Ovary (tissue), 9 donors: ENCODE data around the gene TP53BP2. TPM values are rescaled to one million over a fixed set of nuclear protein-coding genes. Genes with fewer than 3 reads are reported as not detected.

Experiments used
- DNase-seq, 5 donors: peaks; one replicate each; pipeline ENCODE4 v3.0.0-alpha.2; 2019 to 2020
- H3K27ac ChIP-seq, 2 donors: fragments of 200-600 bp; one replicate each; pipeline versions ENCODE4 v1.5.1 to v1.8.0; 2019 to 2022
- H3K27me3 ChIP-seq: fragments of 200-600 bp; one replicate; pipeline ENCODE4 v1.8.0; 2022
- H3K36me3 ChIP-seq: fragments of 200-600 bp; sonication (generic); one replicate; pipeline ENCODE4 v1.5.1; 2019
- H3K4me1 ChIP-seq: one replicate; pipeline ENCODE4 v1.8.1; 2013; ENCODE audit warnings: mild to moderate bottlenecking, moderate library complexity; ENCODE audit not compliant: insufficient read depth
- H3K4me3 ChIP-seq: fragments of 200-600 bp; sonication (generic); one replicate; pipeline ENCODE4 v1.5.1; 2017
- H3K9me3 ChIP-seq, 2 donors: fragments of 200-600 bp in 1 of 2; sonication (generic) in 1 of 2; one replicate each; pipeline versions ENCODE4 v1.5.1 to v1.8.1; 2013 to 2019; ENCODE audit warnings: mild to moderate bottlenecking in 1 of 2, moderate library complexity in 1 of 2
- EP300 ChIP-seq: sonication (generic); formaldehyde crosslinking; IDR thresholded peaks from one replicate; pipeline ENCODE4 v1.6.1; 2017; ENCODE audit warnings: antibody characterized with exemption
- POLR2A ChIP-seq: fragments of 450-650 bp; IDR thresholded peaks from one replicate; pipeline ENCODE4 v1.6.1; 2017; ENCODE audit warnings: antibody characterized with exemption, mild to moderate bottlenecking, moderate library complexity
- WGBS, 3 donors: extraction: QIAGEN DNeasy Blood & Tissue Kit in 1 of 3; methylation state at CpG; one replicate each; pipeline versions ENCODE4 v1.1.5 to v1.1.7; 2013 to 2017; 5-methylcytosine and 5-hydroxymethylcytosine counted together
- intact Hi-C, 4 donors: fragments of 100-400 bp; cut with DNase I; formaldehyde crosslinking; loops; one replicate each; pipeline versions ENCODE4 v1.11.0 to v1.15.1; 2022 to 2023
- polyA plus RNA-seq, 2 donors: library from polyadenylated mRNA; stranded (reverse); fragments of 200-250 nt in 1 of 2; fragments of 350-450 nt in 1 of 2; fragmentation: Illumina TruSeq in 1 of 2; extraction: RNeasy Lipid Tissue Mini Kit (QIAGEN cat#74804) in 1 of 2; gene quantifications; one replicate each; pipeline ENCODE4 v1.2.3, GENCODE V29; 2013 to 2014
- total RNA-seq, 7 donors: library from RNA; depleted of rRNA in 2 of 7; stranded (reverse); fragments of >200 nt in 2 of 7; fragmentation: NEBNext Ultra II Directional in 3 of 7; extraction: Animal tissue kit (Norgen Biotek cat#: 25700) in 3 of 7; gene quantifications; one replicate each; pipeline versions ENCODE4 v1.1.0 to v1.2.4, GENCODE V29; 2016 to 2023
- TF ChIP-seq, protein P1 (sequence below), 3 donors: fragments of 450-650 bp in 2 of 3; fragments of 200-600 bp in 1 of 3; IDR thresholded peaks; one replicate each; pipeline versions ENCODE4 v1.5.1 to v1.8.0; 2016 to 2022; ENCODE audit warnings: antibody characterized with exemption in 3 of 3, mild to moderate bottlenecking in 1 of 3
- donor health status: DM: no; HTN: no; CAD: no; lungs with moderate emphysema.
- donor health status: DM: no; HTN: no; CAD: no.
- donor health status: Bipolar disorder and iron deficiency.
- donor health status: DM: yes; HTN: yes; CAD: no.
- donor health status: DM: no; HTN: no; CAD: no.
- donor health status: DM: yes; HTN: yes; CAD: no.

The TP53BP2 gene
- total and polyA plus RNA-seq, 9 donors = 12.4 to 43.6 (median 36.8) TPM

GRCh38 chr1:223780949-223781348, 64.8 kb downstream of the TP53BP2 start:
- H3K4me1 ChIP-seq = peaks cover 3% of the 10 kb centered on the region
- no peak overlapping the region for H3K27ac ChIP-seq
- H3K9me3 ChIP-seq = no peaks in the 10 kb centered on the region
- WGBS, 3 donors = 81 to 83% (median 83%) methylated on average over 6 of the region's 6 CpGs
- TF ChIP-seq, protein P1, sequence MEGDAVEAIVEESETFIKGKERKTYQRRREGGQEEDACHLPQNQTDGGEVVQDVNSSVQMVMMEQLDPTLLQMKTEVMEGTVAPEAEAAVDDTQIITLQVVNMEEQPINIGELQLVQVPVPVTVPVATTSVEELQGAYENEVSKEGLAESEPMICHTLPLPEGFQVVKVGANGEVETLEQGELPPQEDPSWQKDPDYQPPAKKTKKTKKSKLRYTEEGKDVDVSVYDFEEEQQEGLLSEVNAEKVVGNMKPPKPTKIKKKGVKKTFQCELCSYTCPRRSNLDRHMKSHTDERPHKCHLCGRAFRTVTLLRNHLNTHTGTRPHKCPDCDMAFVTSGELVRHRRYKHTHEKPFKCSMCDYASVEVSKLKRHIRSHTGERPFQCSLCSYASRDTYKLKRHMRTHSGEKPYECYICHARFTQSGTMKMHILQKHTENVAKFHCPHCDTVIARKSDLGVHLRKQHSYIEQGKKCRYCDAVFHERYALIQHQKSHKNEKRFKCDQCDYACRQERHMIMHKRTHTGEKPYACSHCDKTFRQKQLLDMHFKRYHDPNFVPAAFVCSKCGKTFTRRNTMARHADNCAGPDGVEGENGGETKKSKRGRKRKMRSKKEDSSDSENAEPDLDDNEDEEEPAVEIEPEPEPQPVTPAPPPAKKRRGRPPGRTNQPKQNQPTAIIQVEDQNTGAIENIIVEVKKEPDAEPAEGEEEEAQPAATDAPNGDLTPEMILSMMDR (IDR thresholded peaks at IDR 0.05) = no peak
- TF ChIP-seq EP300 = no peak
- TF ChIP-seq POLR2A = no peak
- no peaks in the 10 kb centered on the region for H3K27me3 ChIP-seq
- intact Hi-C loops = no loop called here
- no peak overlapping the region for H3K4me3 ChIP-seq
- DNase-seq = no peak
- no peaks in the 10 kb centered on the region for H3K36me3 ChIP-seq

DNA sequence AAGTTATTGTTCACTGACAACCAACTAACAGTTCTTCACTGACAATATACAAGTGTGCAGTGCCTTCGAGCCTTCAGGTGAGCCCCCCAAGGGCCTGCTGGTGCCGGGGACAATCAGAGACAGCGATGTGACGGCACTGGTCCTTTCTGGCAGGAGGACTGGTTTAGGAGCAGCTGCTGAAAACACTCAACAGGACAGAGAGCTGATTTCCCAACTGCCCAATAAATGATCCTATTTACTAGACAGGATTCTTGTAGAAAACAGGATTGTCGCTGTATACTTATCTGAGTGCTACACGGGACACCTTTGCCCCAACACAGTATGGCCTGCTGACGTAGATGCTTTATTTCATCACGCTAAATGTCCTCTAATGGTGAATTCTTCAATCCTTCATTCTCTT, 65.4 kb downstream of the TP53BP2 start:
- no peak for DNase-seq
- 95 to 96% (median 95%) methylated on average over 8 of the region's 8 CpGs for WGBS, 3 donors
- Histone ChIP-seq H3K36me3 (no peaks in the 10 kb centered on the region), H3K9me3 (no peaks in the 10 kb centered on the region), H3K27ac (no peak overlapping the region), H3K4me1 (no peaks in the 10 kb centered on the region), H3K27me3 (no peaks in the 10 kb centered on the region), H3K4me3 (no peak overlapping the region)
- intact Hi-C loops = no loop called here
- no peak for TF ChIP-seq EP300
- TF ChIP-seq POLR2A = no peak
- TF ChIP-seq, protein P1 (IDR thresholded peaks at IDR 0.05) = no peak

GRCh38 chr1:223776826-223777454, 68.8 kb downstream of the TP53BP2 start:
- Histone ChIP-seq H3K36me3 (no peaks in the 10 kb centered on the region), H3K4me3 (no peak overlapping the region), H3K9me3 (no peaks in the 10 kb centered on the region), H3K27ac (no peak overlapping the region), H3K4me1 (peaks cover 3% of the 10 kb centered on the region), H3K27me3 (no peaks in the 10 kb centered on the region)
- TF ChIP-seq POLR2A = no peak
- 82 to 91% (median 88%) methylated on average over 10 of the region's 10 CpGs for WGBS, 3 donors
- intact Hi-C loops = no loop called here
- DNase-seq = no peak

DNA sequence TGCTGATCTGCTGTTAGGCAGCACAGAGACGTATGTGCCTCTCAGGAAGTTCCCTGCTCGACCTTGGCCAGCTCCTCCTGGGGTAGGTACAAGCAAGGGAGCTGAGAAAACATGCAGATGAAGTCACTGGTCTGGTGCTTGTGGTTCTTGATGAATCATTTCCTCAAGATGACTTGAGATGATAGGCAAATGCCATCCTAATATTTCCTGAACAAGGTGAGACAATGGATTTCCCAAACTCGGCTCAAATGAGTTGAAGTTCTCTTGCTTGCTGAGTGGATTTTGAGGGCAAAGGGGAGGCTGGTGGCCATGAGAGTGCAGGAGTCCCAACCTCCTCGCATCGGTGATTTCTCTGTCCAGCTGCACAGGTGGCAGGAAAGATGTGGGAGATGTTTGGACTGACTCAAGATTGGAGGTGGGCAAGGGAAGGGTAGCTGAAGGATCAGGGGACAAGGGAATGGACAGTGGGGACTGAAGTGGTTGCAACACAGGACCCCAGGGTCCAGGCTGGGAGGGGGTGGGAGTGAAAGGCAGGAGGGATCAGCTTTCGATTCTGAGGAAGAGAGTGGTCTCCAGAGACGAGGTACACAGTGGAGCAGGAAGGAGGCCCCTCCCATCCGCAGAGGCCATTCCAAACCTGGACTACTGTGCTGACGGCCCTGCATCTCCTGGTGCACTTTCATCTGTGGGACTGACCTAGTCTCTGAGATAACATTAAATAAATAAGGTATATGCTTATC, 69.5 kb downstream of the TP53BP2 start:
- Histone ChIP-seq H3K27ac (no peak overlapping the region), H3K27me3 (no peaks in the 10 kb centered on the region), H3K9me3 (no peaks in the 10 kb centered on the region), H3K36me3 (no peaks in the 10 kb centered on the region), H3K4me1 (peaks cover 6% of the 10 kb centered on the region), H3K4me3 (no peak overlapping the region)
- no peak for TF ChIP-seq EP300
- no peak for DNase-seq
- WGBS, 3 donors = 63 to 71% (median 67%) methylated on average over 9 of the region's 9 CpGs
- intact Hi-C loops = no loop called here

- Histone ChIP-seq H3K36me3 (no peaks in the 10 kb centered on the region), H3K4me3 (no peak overlapping the region), H3K27me3 (no peaks in the 10 kb centered on the region), H3K4me1 (peaks cover 10% of the 10 kb centered on the region), H3K9me3 (no peaks in the 10 kb centered on the region), H3K27ac (peak overlapping the region in 1 of 2 donors; percentile 5)
- TF ChIP-seq EP300 (no peak), POLR2A (no peak)
- TF ChIP-seq, protein P1 (IDR thresholded peaks at IDR 0.05) = no peak
- intact Hi-C loops = no loop called here
- WGBS, 3 donors = 55 to 93% (median 60%) methylated on average over 1 of the region's 1 CpG
- DNase-seq = no peak
Observed at GRCh38 chr1:223775711-223776074, 70.1 kb downstream of the TP53BP2 start.
